Adrenal gland (tissue), 12 donors: ENCODE measurements around the gene SLC9C2. TPM values are rescaled to one million over a fixed set of nuclear protein-coding genes. Genes with fewer than 3 reads are reported as not detected.

Experiments used
- DNase-seq, 7 donors: peaks; one replicate each; pipeline ENCODE4 v3.0.0-alpha.2; 2019 to 2020
- H3K27ac ChIP-seq, 5 donors: fragments of 200-600 bp; sonication (generic) in 4 of 5; 1 replicate in 3 of 5; 2 replicates in 2 of 5; pipeline versions ENCODE4 v1.5.1 to v1.8.0; 2016 to 2020; ENCODE audit warnings: mild to moderate bottlenecking in 1 of 5
- H3K27me3 ChIP-seq: fragments of 200-600 bp; 2 replicates; pipeline ENCODE4 v1.8.0; 2021
- H3K36me3 ChIP-seq, 2 donors: fragments of 200-600 bp; replicated peaks in 1 of 2; 1 replicate in 1 of 2; 2 replicates in 1 of 2; pipeline versions ENCODE4 v1.5.1 to v1.8.0; 2018 to 2022
- H3K4me1 ChIP-seq, 2 donors: fragments of 200-600 bp; replicated peaks in 1 of 2; 1 replicate in 1 of 2; 2 replicates in 1 of 2; pipeline versions ENCODE4 v1.5.1 to v1.8.0; 2018 to 2021
- H3K4me3 ChIP-seq, 4 donors: fragments of 200-600 bp; sonication (generic) in 3 of 4; one replicate each; pipeline ENCODE4 v1.5.1; 2016 to 2018
- H3K9me3 ChIP-seq, 3 donors: fragments of 200-600 bp; sonication (generic) in 1 of 3; replicated peaks in 1 of 3; 1 replicate in 2 of 3; 2 replicates in 1 of 3; pipeline versions ENCODE4 v1.5.1 to v1.8.0; 2016 to 2021
- CTCF ChIP-seq, 6 experiments: fragments of 450-650 bp in 4 of 6; fragments of 200-600 bp in 2 of 6; sonication (generic) in 1 of 6; IDR thresholded peaks; 1 replicate in 5 of 6; 2 replicates in 1 of 6; pipeline versions ENCODE4 v1.5.1 to v1.8.0; 2016 to 2021; ENCODE audit warnings: antibody characterized with exemption in 6 of 6, mild to moderate bottlenecking in 2 of 6, moderate library complexity in 1 of 6
- POLR2A ChIP-seq, 2 donors: fragments of 450-650 bp; IDR thresholded peaks; one replicate each; pipeline ENCODE4 v1.6.1; 2017; ENCODE audit warnings: antibody characterized with exemption in 2 of 2, mild to moderate bottlenecking in 2 of 2, moderate library complexity in 1 of 2
- WGBS, 4 donors: extraction: QIAGEN DNeasy Blood & Tissue Kit in 2 of 4; methylation state at CpG; one replicate each; pipeline versions ENCODE4 v1.1.5 to v1.1.7; 2013 to 2017; 5-methylcytosine and 5-hydroxymethylcytosine counted together
- intact Hi-C, 2 donors: fragments of 100-400 bp; cut with DNase I; formaldehyde crosslinking; loops; one replicate each; pipeline versions ENCODE4 v1.14.1 to v1.15.0; 2022 to 2023
- polyA plus RNA-seq, 3 donors: library from polyadenylated mRNA; stranded (reverse); fragments of 200-250 nt in 2 of 3; fragments of 350-450 nt in 1 of 3; fragmentation: Illumina TruSeq in 1 of 3; extraction: RNeasy Lipid Tissue Mini Kit (QIAGEN cat#74804) in 1 of 3; gene quantifications; one replicate each; pipeline ENCODE4 v1.2.3, GENCODE V29; 2013 to 2014
- total RNA-seq, 9 donors: library from RNA; depleted of rRNA in 4 of 9; stranded (reverse); fragments of >200 nt in 4 of 9; fragments of 120-200 nt in 1 of 9; fragmentation: NEBNext Ultra II Directional in 1 of 9; extraction: Animal tissue kit (Norgen Biotek cat#: 25700) in 1 of 9; gene quantifications; one replicate each; pipeline versions ENCODE4 v1.1.0 to v1.2.4, GENCODE V29; 2013 to 2023
- donor health status: healthy with polysubstance abuse.
- donor health status: Bipolar disorder and iron deficiency.
- donor health status: DM: yes; HTN: yes; CAD: no.
- donor health status: DM: no; HTN: no; CAD: no.
- donor health status: DM: no; HTN: no; CAD: no.
- donor health status: DM: yes; HTN: yes; CAD: no.

SLC9C2 gene
- total and polyA plus RNA-seq, 12 donors, result 0.11 to 1.2 (median 0.33) TPM; not detected in 4

- H3K4me3 ChIP-seq, result no peak overlapping the region
- H3K36me3 ChIP-seq, result no peaks in the 10 kb centered on the region
- no peaks in the 10 kb centered on the region for H3K9me3 ChIP-seq
- H3K27me3 ChIP-seq, result no peaks in the 10 kb centered on the region
- no peak for TF ChIP-seq CTCF (IDR thresholded peaks at IDR 0.05)
- TF ChIP-seq POLR2A (IDR thresholded peaks at IDR 0.05), result no peak
- H3K27ac ChIP-seq, result no peak overlapping the region
- no peaks in the 10 kb centered on the region for H3K4me1 ChIP-seq
- WGBS, 4 donors, result 67 to 81% (median 72%) methylated on average over 1 of the region's 1 CpG
- intact Hi-C loops, result no loop called here
- no peak for DNase-seq
These were observed 93.1 kb downstream of the SLC9C2 start for GRCh38 chr1:173509797-173510196.

DNA sequence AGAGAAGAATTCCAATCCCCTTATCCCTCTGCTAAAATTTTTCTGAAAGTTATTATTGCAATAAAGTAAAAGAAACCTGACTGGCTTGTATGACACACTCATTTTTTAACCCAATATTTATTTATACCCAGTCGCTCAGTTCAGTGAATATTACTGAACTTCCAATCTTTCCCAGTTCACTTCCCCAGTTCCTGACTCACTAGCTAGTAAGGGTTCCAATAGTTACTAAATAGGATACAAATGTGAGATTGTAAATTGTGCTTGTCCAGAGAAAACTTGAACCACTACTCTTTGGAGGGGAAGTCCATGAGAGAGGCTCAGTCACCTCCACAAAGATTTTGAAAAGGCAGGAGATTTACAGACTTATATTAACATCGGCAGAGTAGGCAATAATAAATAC is 94.3 kb downstream of the SLC9C2 start:
- intact Hi-C loops, result no loop called here
- WGBS, 4 donors, result 86 to 91% (median 87%) methylated on average over 2 of the region's 2 CpGs
- no peak overlapping the region for H3K4me3 ChIP-seq
- TF ChIP-seq POLR2A (IDR thresholded peaks at IDR 0.05) (no peak), CTCF (IDR thresholded peaks at IDR 0.05) (no peak)
- no peaks in the 10 kb centered on the region for H3K9me3 ChIP-seq
- no peak overlapping the region for H3K27ac ChIP-seq
- no peaks in the 10 kb centered on the region for H3K4me1 ChIP-seq
- H3K36me3 ChIP-seq, result no peaks in the 10 kb centered on the region
- H3K27me3 ChIP-seq, result no peaks in the 10 kb centered on the region
- no peak for DNase-seq

GRCh38 chr1:173507847-173508209 is 95.0 kb downstream of the SLC9C2 start:
- no peak for TF ChIP-seq POLR2A (IDR thresholded peaks at IDR 0.05)
- TF ChIP-seq CTCF (IDR thresholded peaks at IDR 0.05), result no peak
- no peak overlapping the region for H3K4me3 ChIP-seq
- H3K27me3 ChIP-seq, result no peaks in the 10 kb centered on the region
- no peaks in the 10 kb centered on the region for H3K9me3 ChIP-seq
- DNase-seq, result no peak
- no peak overlapping the region for H3K27ac ChIP-seq
- intact Hi-C loops, result no loop called here
- no peaks in the 10 kb centered on the region for H3K4me1 ChIP-seq
- 77 to 89% (median 82%) methylated on average over 3 of the region's 3 CpGs for WGBS, 4 donors
- H3K36me3 ChIP-seq, result no peaks in the 10 kb centered on the region

GRCh38 chr1:173507205-173507846 is 95.5 kb downstream of the SLC9C2 start:
- no peak for DNase-seq
- no peaks in the 10 kb centered on the region for H3K4me1 ChIP-seq
- TF ChIP-seq CTCF (IDR thresholded peaks at IDR 0.05), result no peak
- TF ChIP-seq POLR2A (IDR thresholded peaks at IDR 0.05), result no peak
- no peaks in the 10 kb centered on the region for H3K36me3 ChIP-seq
- no peaks in the 10 kb centered on the region for H3K27me3 ChIP-seq
- H3K9me3 ChIP-seq, result no peaks in the 10 kb centered on the region
- H3K27ac ChIP-seq, result no peak overlapping the region
- no peak overlapping the region for H3K4me3 ChIP-seq
- WGBS, 4 donors, result 76 to 89% (median 78%) methylated on average over 3 of the region's 3 CpGs
- intact Hi-C loops, result no loop called here
